Activated B cell treated with CpG ODN at 0.5 μM for 24 hours (primary cell): ENCODE measurements around the gene TBX21. TPM values are rescaled to one million over a fixed set of nuclear protein-coding genes. Genes with fewer than 3 reads are reported as not detected.

ENCODE experiments used
- ATAC-seq: fragments of 200-7000 bp; cut with Tn5 transposase; one replicate; pipeline ENCODE4 v1.10.0; 2021; ENCODE audit warnings: low read depth, mild to moderate bottlenecking, moderate library complexity
- CTCF ChIA-PET: fragments of 350-600 bp; sonication (Branson Sonifier 250); formaldehyde crosslinking; loops from one replicate; lab custom pipeline; 2021; ENCODE audit warnings: antibody characterized with exemption; lab: Charles Lee
- POLR2A ChIA-PET: fragments of 350-600 bp; sonication (Branson Sonifier 250); formaldehyde crosslinking; loops from one replicate; lab custom pipeline; 2021; ENCODE audit warnings: antibody characterized with exemption; lab: Charles Lee
- DNase-seq: peaks from one replicate; pipeline ENCODE4 v3.0.0; 2022
- H3K27ac Mint-ChIP-seq: one replicate; pipeline ENCODE4 v1.8.0; 2020; ENCODE audit warnings: mixed read lengths
- H3K27me3 Mint-ChIP-seq: one replicate; pipeline ENCODE4 v1.8.0; 2021; ENCODE audit warnings: mixed read lengths
- H3K36me3 Mint-ChIP-seq: one replicate; pipeline ENCODE4 v1.8.0; 2021; ENCODE audit warnings: low read depth, mixed read lengths
- H3K4me1 Mint-ChIP-seq: one replicate; pipeline ENCODE4 v1.8.0; 2021; ENCODE audit warnings: mixed read lengths
- H3K4me3 Mint-ChIP-seq: one replicate; pipeline ENCODE4 v1.8.0; 2020; ENCODE audit warnings: mild to moderate bottlenecking, mixed read lengths
- H3K9me3 Mint-ChIP-seq: one replicate; pipeline ENCODE4 v1.8.0; 2020; ENCODE audit warnings: mixed read lengths
- CTCF ChIP-seq: fragments of 200-600 bp; IDR thresholded peaks from one replicate; pipeline ENCODE4 v1.8.0; 2022; ENCODE audit warnings: antibody characterized with exemption, mild to moderate bottlenecking
- intact Hi-C: fragments of 100-400 bp; cut with micrococcal nuclease; formaldehyde crosslinking; loops from one replicate; pipeline ENCODE4 v1.15.1; 2024
- total RNA-seq: library from RNA; stranded (reverse); gene quantifications from 2 replicates; pipeline ENCODE4 v1.2.3, GENCODE V29; 2022

TBX21 gene
- total RNA-seq, 1 donor from 2014 or later = 3.8 TPM

- no peak overlapping the region for H3K4me3 Mint-ChIP-seq
- H3K27ac Mint-ChIP-seq = no peak overlapping the region
- no peaks in the 10 kb centered on the region for H3K36me3 Mint-ChIP-seq
- ChIA-PET POLR2A (interaction anchor here (1.2 kb wide), 1 partner anchor 106 kb away, joined by 3 read pairs; the partner anchor contains the start of genes LRRC46 and MRPL10), CTCF (no interaction called here)
- TF ChIP-seq CTCF = no peak
- peaks cover 15% of the 10 kb centered on the region for H3K27me3 Mint-ChIP-seq
- intact Hi-C loops = no loop called here
- H3K4me1 Mint-ChIP-seq = peaks cover 12% of the 10 kb centered on the region
- DNase-seq = no peak
- no peaks in the 10 kb centered on the region for H3K9me3 Mint-ChIP-seq
- no peak for ATAC-seq
Measured at GRCh38 chr17:47725446-47726111, 7.5 kb upstream of the TBX21 start.

GRCh38 chr17:47726796-47727703 lies 6.0 kb upstream of the TBX21 start:
- Mint-ChIP-seq H3K4me1 (peaks cover 8% of the 10 kb centered on the region), H3K27me3 (peaks cover 9% of the 10 kb centered on the region), H3K4me3 (no peak overlapping the region), H3K36me3 (no peaks in the 10 kb centered on the region), H3K9me3 (no peaks in the 10 kb centered on the region), H3K27ac (no peak overlapping the region)
- ATAC-seq (no peak), DNase-seq (no peak)
- POLR2A ChIA-PET = interaction anchor here (0.5 to 0.9 kb wide), 3 partner anchors 24 to 28 kb away, joined by 4 to 16 read pairs (median 5); no protein-coding TSS in a partner anchor
- CTCF ChIA-PET = interaction anchor here (1.3 kb wide), 1 partner anchor 29 kb away, joined by 3 read pairs; no protein-coding TSS in a partner anchor
- intact Hi-C loops = no loop called here
- no peak for TF ChIP-seq CTCF

- ATAC-seq (no peak), DNase-seq (no peak)
- H3K27me3 Mint-ChIP-seq = peaks cover 9% of the 10 kb centered on the region
- ChIA-PET CTCF (interaction anchor here (1.3 kb wide), 1 partner anchor 30 kb away, joined by 3 read pairs; no protein-coding TSS in a partner anchor), POLR2A (no interaction called here)
- H3K4me1 Mint-ChIP-seq = peaks cover 14% of the 10 kb centered on the region
- intact Hi-C loops = no loop called here
- H3K36me3 Mint-ChIP-seq = no peaks in the 10 kb centered on the region
- TF ChIP-seq CTCF = no peak
- no peak overlapping the region for H3K4me3 Mint-ChIP-seq
- no peaks in the 10 kb centered on the region for H3K9me3 Mint-ChIP-seq
- no peak overlapping the region for H3K27ac Mint-ChIP-seq
Measured at GRCh38 chr17:47727704-47728036, 5.4 kb upstream of the TBX21 start.

- CTCF ChIA-PET = no interaction called here
- H3K36me3 Mint-ChIP-seq = no peaks in the 10 kb centered on the region
Measured at GRCh38 chr17:47728214-47728877, 4.7 kb upstream of the TBX21 start.

More at GRCh38 chr17:47728214-47728877, 4.7 kb upstream of the TBX21 start:
- TF ChIP-seq CTCF = no peak
- ATAC-seq (no peak), DNase-seq (no peak)
- peaks cover 7% of the 10 kb centered on the region for H3K27me3 Mint-ChIP-seq
- intact Hi-C loops = no loop called here
- H3K27ac Mint-ChIP-seq = no peak overlapping the region
- no peaks in the 10 kb centered on the region for H3K9me3 Mint-ChIP-seq
- peaks cover 17% of the 10 kb centered on the region for H3K4me1 Mint-ChIP-seq
- POLR2A ChIA-PET = no interaction called here
- H3K4me3 Mint-ChIP-seq = no peak overlapping the region
